Esophagus muscularis mucosa (tissue), 4 donors: ENCODE results near the gene GBX2. TPM values are rescaled to one million over a fixed set of nuclear protein-coding genes. Genes with fewer than 3 reads are reported as not detected.

ENCODE experiments used
- DNase-seq: peaks from one replicate; pipeline ENCODE4 v3.0.0-alpha.2; 2017; ENCODE audit errors: extremely low spot score
- H3K27ac ChIP-seq, 4 donors: fragments of 200-600 bp; sonication (generic); replicated peaks in 1 of 4; 1 replicate in 3 of 4; 2 replicates in 1 of 4; pipeline ENCODE4 v1.5.1; 2016 to 2019; ENCODE audit warnings: mild to moderate bottlenecking in 1 of 4
- H3K27me3 ChIP-seq, 4 donors: fragments of 200-600 bp; sonication (generic); one replicate each; pipeline versions ENCODE4 v1.5.1 to v1.6.0; 2016 to 2019
- H3K36me3 ChIP-seq, 4 donors: fragments of 200-600 bp; sonication (generic); one replicate each; pipeline ENCODE4 v1.5.1; 2016 to 2019
- H3K4me1 ChIP-seq, 4 donors: fragments of 200-600 bp; sonication (generic); one replicate each; pipeline ENCODE4 v1.5.1; 2016 to 2019
- H3K4me3 ChIP-seq, 4 donors: fragments of 200-600 bp; sonication (generic); 1 replicate in 2 of 4; 2 replicates in 2 of 4; pipeline ENCODE4 v1.5.1; 2016 to 2019; ENCODE audit warnings: mild to moderate bottlenecking in 4 of 4, moderate library complexity in 1 of 4
- H3K9me3 ChIP-seq, 4 donors: fragments of 200-600 bp; sonication (generic); 1 replicate in 3 of 4; 2 replicates in 1 of 4; pipeline ENCODE4 v1.5.1; 2016 to 2019
- EP300 ChIP-seq: sonication (generic); formaldehyde crosslinking; IDR thresholded peaks from one replicate; pipeline ENCODE4 v1.6.1; 2017; ENCODE audit warnings: antibody characterized with exemption
- POLR2A ChIP-seq: fragments of 450-650 bp; IDR thresholded peaks from one replicate; pipeline ENCODE4 v1.6.1; 2017; ENCODE audit warnings: antibody characterized with exemption, moderate library complexity, mild to moderate bottlenecking, low read depth
- POLR2AphosphoS5 ChIP-seq, 2 donors: sonication (generic); formaldehyde crosslinking; IDR thresholded peaks; one replicate each; pipeline ENCODE4 v1.6.1; 2017; ENCODE audit warnings: antibody characterized with exemption in 2 of 2
- WGBS: methylation state at CpG from one replicate; pipeline ENCODE4 v1.1.5; 2018; 5-methylcytosine and 5-hydroxymethylcytosine counted together
- intact Hi-C: fragments of 100-400 bp; cut with DNase I; formaldehyde crosslinking; loops from one replicate; pipeline ENCODE4 v1.15.1; 2023
- total RNA-seq, 4 donors: library from RNA; depleted of rRNA; stranded (reverse); fragments of >200 nt; gene quantifications; one replicate each; pipeline versions ENCODE4 v1.1.0 to v1.2.1, GENCODE V29; 2016
- TF ChIP-seq, protein P1 (sequence below), 3 experiments: fragments of 200-600 bp in 2 of 3; fragments of 450-650 bp in 1 of 3; sonication (generic) in 2 of 3; IDR thresholded peaks; one replicate each; pipeline ENCODE4 v1.5.1; 2017 to 2019; ENCODE audit warnings: antibody characterized with exemption in 3 of 3, mild to moderate bottlenecking in 2 of 3, moderate library complexity in 1 of 3

GBX2 gene
- total RNA-seq, 4 donors from 2014 or later, result not detected

DNA sequence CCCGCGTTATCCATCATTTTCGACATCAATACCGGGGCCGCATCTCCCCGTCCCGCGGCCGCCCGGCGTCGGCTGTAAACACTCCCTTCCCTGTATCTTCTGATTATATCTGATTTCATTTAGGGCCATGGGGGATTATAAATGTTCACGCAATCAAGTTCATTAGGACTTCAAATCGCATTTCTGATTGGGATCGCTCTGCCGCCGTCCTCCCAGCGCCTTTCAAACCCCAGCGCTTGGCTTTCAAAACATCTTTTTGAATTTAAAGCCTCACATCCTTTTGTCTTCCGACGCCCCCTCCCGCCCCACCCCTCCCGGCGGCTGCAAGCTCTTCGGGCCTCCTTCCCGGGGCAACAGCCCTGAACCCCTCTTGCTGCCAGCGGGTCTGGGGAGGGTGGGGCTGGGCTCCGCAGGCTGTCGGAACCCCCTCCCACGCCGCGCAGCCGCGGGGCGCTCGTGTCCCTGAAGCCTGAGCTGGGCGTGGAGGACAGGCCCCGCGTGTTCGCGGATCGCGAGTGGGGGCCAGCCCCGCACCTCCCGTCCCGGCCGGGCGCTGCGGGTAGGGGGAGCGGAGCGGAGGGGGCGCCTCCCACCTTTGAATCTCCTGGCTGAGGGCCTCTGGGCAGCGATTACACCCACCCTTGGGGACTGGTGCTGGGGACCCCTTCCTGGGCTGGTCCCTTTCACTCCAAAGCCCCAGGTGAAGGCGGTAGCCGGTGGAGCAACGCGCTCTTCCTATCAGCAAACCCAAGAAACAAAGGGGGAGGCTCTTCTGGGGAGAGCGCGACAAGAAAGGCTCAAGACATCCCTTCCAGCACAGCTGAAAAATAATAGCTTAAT lies 11.3 kb upstream of the GBX2 start:
- H3K4me3 ChIP-seq, result no peak overlapping the region
- H3K4me1 ChIP-seq, result peaks cover 18 to 28% (median 27%) of the 10 kb centered on the region in 4 donors
- TF ChIP-seq, protein P1, sequence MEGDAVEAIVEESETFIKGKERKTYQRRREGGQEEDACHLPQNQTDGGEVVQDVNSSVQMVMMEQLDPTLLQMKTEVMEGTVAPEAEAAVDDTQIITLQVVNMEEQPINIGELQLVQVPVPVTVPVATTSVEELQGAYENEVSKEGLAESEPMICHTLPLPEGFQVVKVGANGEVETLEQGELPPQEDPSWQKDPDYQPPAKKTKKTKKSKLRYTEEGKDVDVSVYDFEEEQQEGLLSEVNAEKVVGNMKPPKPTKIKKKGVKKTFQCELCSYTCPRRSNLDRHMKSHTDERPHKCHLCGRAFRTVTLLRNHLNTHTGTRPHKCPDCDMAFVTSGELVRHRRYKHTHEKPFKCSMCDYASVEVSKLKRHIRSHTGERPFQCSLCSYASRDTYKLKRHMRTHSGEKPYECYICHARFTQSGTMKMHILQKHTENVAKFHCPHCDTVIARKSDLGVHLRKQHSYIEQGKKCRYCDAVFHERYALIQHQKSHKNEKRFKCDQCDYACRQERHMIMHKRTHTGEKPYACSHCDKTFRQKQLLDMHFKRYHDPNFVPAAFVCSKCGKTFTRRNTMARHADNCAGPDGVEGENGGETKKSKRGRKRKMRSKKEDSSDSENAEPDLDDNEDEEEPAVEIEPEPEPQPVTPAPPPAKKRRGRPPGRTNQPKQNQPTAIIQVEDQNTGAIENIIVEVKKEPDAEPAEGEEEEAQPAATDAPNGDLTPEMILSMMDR (IDR thresholded peaks at IDR 0.05), result no peak
- TF ChIP-seq POLR2A (no peak), EP300 (no peak), POLR2AphosphoS5 (IDR thresholded peaks at IDR 0.05) (no peak)
- WGBS, result 7% methylated on average over 33 of the region's 59 CpGs
- H3K27ac ChIP-seq, result no peak overlapping the region
- intact Hi-C loops, result loop anchor here (2.0 to 5.0 kb wide), 2 partner anchors 397 to 413 kb away; no protein-coding TSS in a partner anchor
- H3K27me3 ChIP-seq, result peaks cover 7 to 84% (median 65%) of the 10 kb centered on the region in 4 donors
- no peak for DNase-seq
- no peaks in the 10 kb centered on the region for H3K36me3 ChIP-seq
- no peaks in the 10 kb centered on the region for H3K9me3 ChIP-seq

DNA sequence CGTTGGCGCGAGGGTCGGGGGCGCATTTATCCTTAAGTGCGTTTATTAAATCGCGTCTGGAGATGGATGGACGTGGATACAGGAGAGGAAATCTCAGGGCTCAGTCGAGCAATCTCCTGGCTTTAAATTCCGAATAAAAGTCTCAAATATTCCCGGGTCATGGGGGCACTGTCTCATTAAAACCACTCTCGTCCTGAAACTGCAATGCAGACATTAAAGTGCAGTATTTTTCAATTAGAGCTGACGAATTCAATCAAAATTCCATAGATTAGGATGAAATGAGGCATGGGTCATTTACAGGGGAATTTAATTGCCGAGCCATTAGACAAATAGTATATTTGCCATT lies 10.7 kb upstream of the GBX2 start:
- Histone ChIP-seq H3K4me3 (peak overlapping the region; percentile 40 to 45 (median 43)), H3K27ac (no peak overlapping the region), H3K9me3 (no peaks in the 10 kb centered on the region), H3K4me1 (peaks cover 18 to 28% (median 27%) of the 10 kb centered on the region in 4 donors), H3K36me3 (no peaks in the 10 kb centered on the region), H3K27me3 (peaks cover 7 to 85% (median 71%) of the 10 kb centered on the region in 4 donors)
- no peak for DNase-seq
- no peak for TF ChIP-seq POLR2A
- no peak for TF ChIP-seq EP300
- TF ChIP-seq, protein P1 (IDR thresholded peaks at IDR 0.05), result no peak
- TF ChIP-seq POLR2AphosphoS5 (IDR thresholded peaks at IDR 0.05), result no peak
- WGBS, result 7% methylated on average over 15 of the region's 15 CpGs
- intact Hi-C loops, result loop anchor here (5.0 kb wide), 1 partner anchor 397 kb away; no protein-coding TSS in a partner anchor

DNA sequence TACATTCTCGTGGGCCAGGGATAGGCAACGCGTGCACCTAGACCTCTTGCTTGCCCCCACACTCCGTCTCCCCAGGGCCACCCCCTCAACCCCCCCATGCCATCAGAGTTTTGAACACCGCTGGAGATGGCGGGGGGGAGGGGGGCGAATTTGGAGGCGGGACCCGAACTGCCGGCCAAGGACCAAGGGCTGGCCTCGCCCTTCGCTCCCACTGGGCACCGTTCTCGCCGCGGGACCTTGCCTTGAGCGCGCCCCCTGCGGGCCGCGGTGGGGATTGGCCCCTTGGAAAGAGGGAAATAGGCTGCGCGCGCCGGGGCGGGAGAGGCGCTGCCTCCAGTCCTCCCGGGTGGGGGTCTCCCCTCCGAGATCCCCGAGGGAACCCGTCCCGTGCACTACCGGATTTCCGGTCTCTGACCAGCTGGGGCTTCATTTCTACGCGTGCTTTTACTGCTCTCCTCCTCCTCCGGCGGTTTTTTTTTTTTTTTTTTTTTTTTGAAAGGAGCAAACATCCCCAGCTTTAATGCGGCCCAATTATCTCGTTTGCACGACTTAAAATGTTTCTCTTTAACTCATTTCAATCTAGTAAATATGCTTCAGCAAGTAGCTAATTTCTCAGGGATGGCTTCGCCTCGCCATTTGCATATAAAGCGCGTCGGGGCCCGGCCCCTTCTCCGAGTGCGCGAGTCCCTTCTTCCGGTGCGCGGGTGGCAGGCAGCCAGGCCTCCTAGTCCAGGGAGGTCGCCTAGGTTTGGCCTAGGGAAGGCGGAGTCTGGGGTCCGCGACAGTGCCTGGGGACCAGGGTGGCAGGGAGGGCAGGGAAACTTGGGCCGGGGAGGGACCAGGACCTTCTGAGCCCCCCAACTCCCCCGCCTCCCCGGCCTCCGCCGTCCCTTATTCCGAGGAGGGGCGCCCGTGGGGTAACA lies 10.0 kb upstream of the GBX2 start:
- TF ChIP-seq POLR2A, result no peak
- TF ChIP-seq, protein P1 (IDR thresholded peaks at IDR 0.05), result peak; percentile 60 to 70 (median 69)
- 3% methylated on average over 47 of the region's 65 CpGs for WGBS
- peaks cover 7 to 92% (median 77%) of the 10 kb centered on the region in 4 donors for H3K27me3 ChIP-seq

GRCh38 chr2:236177604-236177966 lies 9.4 kb upstream of the GBX2 start:
- H3K36me3 ChIP-seq, result no peaks in the 10 kb centered on the region
- H3K27ac ChIP-seq, result no peak overlapping the region
- WGBS, result 17% methylated on average over 17 of the region's 20 CpGs
- peaks cover 18 to 41% (median 37%) of the 10 kb centered on the region in 4 donors for H3K4me1 ChIP-seq
- no peaks in the 10 kb centered on the region for H3K9me3 ChIP-seq
- H3K4me3 ChIP-seq, result peak overlapping the region in 3 of 4 donors; percentile 40 to 45 (median 45)
- DNase-seq, result no peak
- intact Hi-C loops, result loop anchor here (5.0 kb wide), 1 partner anchor 395 kb away; no protein-coding TSS in a partner anchor
- no peak for TF ChIP-seq POLR2A
- TF ChIP-seq, protein P1 (IDR thresholded peaks at IDR 0.05), result no peak
- no peak for TF ChIP-seq EP300
- no peak for TF ChIP-seq POLR2AphosphoS5 (IDR thresholded peaks at IDR 0.05)
- H3K27me3 ChIP-seq, result peaks cover 7 to 98% (median 84%) of the 10 kb centered on the region in 4 donors

More for the DNA sequence above, 10.0 kb upstream of the GBX2 start:
- Histone ChIP-seq H3K36me3 (no peaks in the 10 kb centered on the region), H3K27ac (no peak overlapping the region), H3K9me3 (no peaks in the 10 kb centered on the region), H3K4me1 (peaks cover 18 to 35% (median 30%) of the 10 kb centered on the region in 4 donors), H3K4me3 (peak overlapping the region; percentile 40 to 45 (median 43))
- no peak for DNase-seq
- intact Hi-C loops, result loop anchor here (5.0 kb wide), 1 partner anchor 396 kb away; no protein-coding TSS in a partner anchor
